Ishikawa (cell line): ENCODE data around the gene SMU1.

Experiments used
- CEBPB ChIP-seq: IDR thresholded peaks from 2 replicates; pipeline ENCODE4 v1.6.1; 2012
- CREB1 ChIP-seq: IDR thresholded peaks from 2 replicates; pipeline ENCODE4 v1.6.1; 2012; ENCODE audit warnings: low read depth
- EGR1 ChIP-seq: IDR thresholded peaks from 2 replicates; pipeline ENCODE4 v1.6.1; 2012
- EP300 ChIP-seq: IDR thresholded peaks from 2 replicates; pipeline ENCODE4 v1.6.1; 2012; ENCODE audit warnings: borderline replicate concordance
- FOXM1 ChIP-seq: IDR thresholded peaks from 2 replicates; pipeline ENCODE4 v1.6.1; 2012; ENCODE audit warnings: low read depth, borderline replicate concordance
- MAX ChIP-seq: IDR thresholded peaks from 2 replicates; pipeline ENCODE4 v1.6.1; 2012
- NFIC ChIP-seq: IDR thresholded peaks from 2 replicates; pipeline ENCODE4 v1.6.1; 2012
- RAD21 ChIP-seq: IDR thresholded peaks from 2 replicates; pipeline ENCODE4 v1.6.1; 2012; ENCODE audit warnings: low read depth
- REST ChIP-seq: IDR thresholded peaks from 2 replicates; pipeline ENCODE4 v1.6.1; 2012; ENCODE audit warnings: low read depth, mild to moderate bottlenecking
- TAF1 ChIP-seq: IDR thresholded peaks from 2 replicates; pipeline ENCODE4 v1.6.1; 2012; ENCODE audit warnings: low read depth, mild to moderate bottlenecking
- TCF12 ChIP-seq: IDR thresholded peaks from 2 replicates; pipeline ENCODE4 v1.6.1; 2012; ENCODE audit warnings: low read depth
- TEAD4 ChIP-seq: IDR thresholded peaks from 2 replicates; pipeline ENCODE4 v1.6.1; 2012
- USF1 ChIP-seq: IDR thresholded peaks from 2 replicates; pipeline ENCODE4 v1.6.1; 2012
- YY1 ChIP-seq: IDR thresholded peaks from 2 replicates; pipeline ENCODE4 v1.6.1; 2012; ENCODE audit warnings: low read depth
- ZBTB7A ChIP-seq: IDR thresholded peaks from 2 replicates; pipeline ENCODE4 v1.6.1; 2012; ENCODE audit warnings: low read depth

SMU1 gene

GRCh38 chr9:33120620-33121019 is 44.1 kb upstream of the SMU1 start:
- no peak for TF ChIP-seq REST
- no peak for TF ChIP-seq EGR1
- TF ChIP-seq ZBTB7A: no peak
- TF ChIP-seq MAX: no peak
- TF ChIP-seq YY1: no peak
- no peak for TF ChIP-seq EP300
- TF ChIP-seq RAD21: no peak
- no peak for TF ChIP-seq TEAD4
- no peak for TF ChIP-seq CEBPB
- no peak for TF ChIP-seq USF1
- no peak for TF ChIP-seq TAF1
- no peak for TF ChIP-seq CREB1
- no peak for TF ChIP-seq NFIC
- TF ChIP-seq TCF12: no peak
- TF ChIP-seq FOXM1: no peak

GRCh38 chr9:33117796-33118195 is 41.3 kb upstream of the SMU1 start:
- TF ChIP-seq TAF1: no peak
- no peak for TF ChIP-seq CREB1
- TF ChIP-seq RAD21: no peak
- no peak for TF ChIP-seq NFIC
- no peak for TF ChIP-seq MAX
- TF ChIP-seq CEBPB: no peak
- TF ChIP-seq ZBTB7A: no peak
- no peak for TF ChIP-seq EP300
- no peak for TF ChIP-seq USF1
- TF ChIP-seq TEAD4: no peak

- TF ChIP-seq EGR1 (no peak), USF1 (no peak), CREB1 (no peak), TCF12 (no peak), EP300 (no peak), NFIC (no peak), FOXM1 (no peak), YY1 (no peak), REST (no peak), TEAD4 (no peak), ZBTB7A (no peak), CEBPB (no peak), RAD21 (no peak)
These were observed 40.8 kb upstream of the SMU1 start for GRCh38 chr9:33117306-33117705.

GRCh38 chr9:33116860-33117259 is 40.4 kb upstream of the SMU1 start:
- TF ChIP-seq YY1: no peak

- TF ChIP-seq NFIC (no peak), FOXM1 (no peak), EGR1 (no peak), TCF12 (no peak), TAF1 (no peak), ZBTB7A (no peak), EP300 (no peak), MAX (no peak), YY1 (no peak)
These were observed 38.3 kb upstream of the SMU1 start for GRCh38 chr9:33114746-33115145.

GRCh38 chr9:33113799-33114547 is 37.5 kb upstream of the SMU1 start:
- no peak for TF ChIP-seq REST
- no peak for TF ChIP-seq RAD21
- no peak for TF ChIP-seq MAX
- no peak for TF ChIP-seq USF1
- TF ChIP-seq ZBTB7A: no peak
- TF ChIP-seq EGR1: no peak
- no peak for TF ChIP-seq YY1
- TF ChIP-seq FOXM1: no peak
- TF ChIP-seq CREB1: no peak
- no peak for TF ChIP-seq NFIC
- no peak for TF ChIP-seq TEAD4
